CD4-positive, alpha-beta T cell treated with Interferon alpha-2 for 1 hour (primary cell): Measurements from ENCODE around the gene B3GNT8.

ENCODE experiments used
- DNase-seq, 2 donors: peaks; one replicate each; pipeline ENCODE4 v3.0.0-alpha.2; 2020 to 2022

Gene B3GNT8

GRCh38 chr19:41426952-41427646, at the start of gene B3GNT8:
Gene B3GNT8, minus strand, starts transcription at chr19:41427374. Its CDS starts 596 bp downstream, at chr19:41426778.
- peak; percentile 32 to 48 for DNase-seq

GRCh38 chr19:41476583-41476982, 49.4 kb upstream of the B3GNT8 start:
- no peak for DNase-seq

- DNase-seq = peak; percentile 32 to 55
These were observed 36.4 kb upstream of the B3GNT8 start for GRCh38 chr19:41463257-41464256.

- DNase-seq = no peak
These were observed 35.3 kb upstream of the B3GNT8 start for GRCh38 chr19:41462497-41462896.

- peak in 1 of 2 donors; percentile 52 for DNase-seq
These were observed 30.1 kb upstream of the B3GNT8 start for GRCh38 chr19:41457241-41457640.

GRCh38 chr19:41456342-41456918, 29.3 kb upstream of the B3GNT8 start:
- no peak for DNase-seq

GRCh38 chr19:41455936-41456335, 28.8 kb upstream of the B3GNT8 start:
- DNase-seq = no peak

GRCh38 chr19:41452584-41453275, 25.6 kb upstream of the B3GNT8 start:
- no peak for DNase-seq

GRCh38 chr19:41449865-41450178, 22.6 kb upstream of the B3GNT8 start:
- no peak for DNase-seq

GRCh38 chr19:41449079-41449864, 22.1 kb upstream of the B3GNT8 start:
- DNase-seq = peak; percentile 68 to 76

- no peak for DNase-seq
These were observed 20.7 kb upstream of the B3GNT8 start for GRCh38 chr19:41447732-41448332.

- no peak for DNase-seq
These were observed 18.4 kb upstream of the B3GNT8 start for GRCh38 chr19:41445575-41445974.

GRCh38 chr19:41443813-41444455, 16.8 kb upstream of the B3GNT8 start:
- DNase-seq = no peak

- DNase-seq = no peak
These were observed 15.5 kb upstream of the B3GNT8 start, which contains the start of gene ERICH4 for GRCh38 chr19:41442473-41443355. Gene ERICH4, plus strand, starts transcription at chr19:41443156. Its CDS starts 14 bp downstream, at chr19:41443170.

GRCh38 chr19:41441321-41441945, 14.3 kb upstream of the B3GNT8 start:
- DNase-seq = no peak

GRCh38 chr19:41439441-41440222, 12.5 kb upstream of the B3GNT8 start, which contains the start of gene DMAC2:
Gene DMAC2, minus strand, starts transcription at chr19:41439912. Its CDS starts 13 bp downstream, at chr19:41439899.
- DNase-seq = peak; percentile 94 to 95

- no peak for DNase-seq
These were observed 10.9 kb upstream of the B3GNT8 start for GRCh38 chr19:41437944-41438574.

- DNase-seq = no peak
These were observed 9.4 kb upstream of the B3GNT8 start for GRCh38 chr19:41436674-41436951.
